HG03025 (cell line): ENCODE results near the gene RAVER1.
"Not testable (repeated sequence)": the region's sequence is repeated elsewhere in the genome, so short reads cannot be mapped to it uniquely, and the experiment has no call there.

Source experiments
- ATAC-seq: cut with Tn5 transposase; IDR thresholded peaks from one replicate; pipeline ENCODE4 v1.9.1; 2021; ENCODE audit warnings: mild to moderate bottlenecking, moderate library complexity; ENCODE audit not compliant: unreplicated experiment, low FRiP score

Gene RAVER1

DNA sequence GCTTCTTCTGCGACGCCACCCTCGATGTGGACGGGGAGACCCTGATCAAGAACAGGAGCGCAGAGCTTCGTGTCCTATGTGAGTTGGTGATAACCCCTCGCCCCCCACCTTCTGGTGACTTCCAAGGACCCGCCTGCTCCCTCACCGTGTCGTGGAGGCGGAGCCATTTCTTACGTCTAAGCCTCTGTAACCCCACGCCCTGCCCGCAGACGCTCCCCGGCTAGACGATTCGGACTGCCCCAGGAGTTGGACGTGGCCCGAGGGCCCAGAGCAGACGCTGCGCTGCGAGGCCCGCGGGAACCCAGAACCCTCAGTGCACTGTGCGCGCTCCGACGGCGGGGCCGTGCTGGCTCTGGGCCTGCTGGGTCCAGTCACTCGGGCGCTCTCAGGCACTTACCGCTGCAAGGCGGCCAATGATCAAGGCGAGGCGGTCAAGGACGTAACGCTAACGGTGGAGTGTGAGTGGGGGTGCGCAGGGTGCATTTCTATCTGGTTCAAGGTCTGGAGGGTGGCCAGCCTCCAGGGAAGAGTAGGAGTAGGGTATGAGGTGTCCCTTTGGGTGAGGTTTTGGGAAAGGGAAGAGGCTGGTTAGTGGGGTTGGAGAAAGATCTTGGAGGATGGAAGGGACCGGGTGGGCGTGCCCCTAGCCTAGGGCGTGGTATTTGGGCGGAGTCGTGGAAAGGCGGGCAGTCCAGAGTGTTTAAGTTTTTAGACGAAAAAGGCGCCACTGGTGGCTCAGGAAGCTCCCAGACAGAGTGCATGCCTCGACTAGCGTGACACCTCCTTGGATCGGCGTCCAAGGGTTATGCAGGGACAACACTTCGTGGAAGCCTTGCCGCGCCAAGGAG, 40.3 kb downstream of the RAVER1 start:
- ATAC-seq: no peak

DNA sequence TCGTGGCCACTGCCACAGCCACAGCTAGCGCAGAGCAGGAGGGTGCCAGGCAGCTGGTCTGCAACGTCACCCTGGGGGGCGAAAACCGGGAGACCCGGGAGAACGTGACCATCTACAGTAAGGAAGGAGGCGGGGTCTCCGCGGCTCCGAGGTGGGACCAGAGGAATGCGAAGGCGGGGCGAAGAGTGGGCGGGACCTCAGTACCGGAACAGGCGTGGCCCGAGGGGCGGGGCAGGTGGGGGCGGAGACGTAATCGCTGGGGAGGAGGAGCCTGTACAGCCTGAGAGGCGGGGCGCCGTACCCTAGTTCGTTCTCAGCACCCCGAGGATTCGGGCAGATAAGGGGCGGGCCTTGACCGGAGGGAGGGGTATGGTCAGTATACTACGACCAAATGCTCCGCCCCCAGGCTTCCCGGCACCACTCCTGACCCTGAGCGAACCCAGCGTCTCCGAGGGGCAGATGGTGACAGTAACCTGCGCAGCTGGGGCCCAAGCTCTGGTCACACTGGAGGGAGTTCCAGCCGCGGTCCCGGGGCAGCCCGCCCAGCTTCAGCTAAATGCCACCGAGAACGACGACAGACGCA, 41.0 kb downstream of the RAVER1 start:
- peak; percentile 47 for ATAC-seq

DNA sequence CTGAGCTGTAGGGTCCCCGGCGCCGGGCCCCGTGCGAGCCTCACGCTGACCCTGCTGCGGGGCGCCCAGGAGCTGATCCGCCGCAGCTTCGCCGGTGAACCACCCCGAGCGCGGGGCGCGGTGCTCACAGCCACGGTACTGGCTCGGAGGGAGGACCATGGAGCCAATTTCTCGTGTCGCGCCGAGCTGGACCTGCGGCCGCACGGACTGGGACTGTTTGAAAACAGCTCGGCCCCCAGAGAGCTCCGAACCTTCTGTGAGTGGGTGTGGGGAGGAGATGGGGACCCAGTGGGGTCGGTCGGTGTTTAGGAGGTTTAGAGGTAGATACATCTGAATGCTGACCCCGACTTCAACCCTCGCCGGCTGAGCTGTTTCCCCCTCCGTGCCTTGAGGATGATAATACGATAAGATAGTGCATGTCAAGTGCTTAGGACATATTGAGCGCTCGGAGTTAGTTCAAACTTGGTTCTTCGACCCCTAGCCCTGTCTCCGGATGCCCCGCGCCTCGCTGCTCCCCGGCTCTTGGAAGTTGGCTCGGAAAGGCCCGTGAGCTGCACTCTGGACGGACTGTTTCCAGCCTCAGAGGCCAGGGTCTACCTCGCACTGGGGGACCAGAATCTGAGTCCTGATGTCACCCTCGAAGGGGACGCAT, 41.6 kb downstream of the RAVER1 start:
- no peak for ATAC-seq

- ATAC-seq: no peak
Measured at GRCh38 chr19:10290876-10291553, 42.3 kb downstream of the RAVER1 start.

DNA sequence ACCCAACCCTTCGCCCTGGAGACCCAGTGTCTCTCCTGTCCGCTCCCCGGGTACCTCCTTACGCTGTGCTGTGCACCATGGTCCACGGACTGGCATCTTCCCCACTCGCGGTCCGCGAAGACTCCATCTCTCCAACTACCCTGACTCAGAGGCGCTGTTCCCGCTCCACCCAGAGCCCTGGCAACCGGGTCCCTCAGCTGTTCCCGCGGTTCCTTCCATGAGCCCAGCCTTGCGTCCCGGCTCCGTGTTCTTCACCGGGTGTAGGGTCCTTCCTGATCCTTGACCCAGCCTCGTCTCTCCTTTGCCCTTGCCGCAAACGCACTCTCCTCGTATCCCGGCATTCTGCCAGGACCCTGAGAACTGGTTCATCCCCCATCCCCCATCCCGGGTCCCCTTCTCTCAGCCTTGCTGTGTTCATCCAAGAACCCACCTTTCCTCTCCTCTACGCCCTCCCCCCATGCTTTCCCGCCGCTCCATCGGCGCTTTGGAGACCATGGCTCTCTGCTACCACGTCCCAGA, 42.9 kb downstream of the RAVER1 start:
- no peak for ATAC-seq

- no peak for ATAC-seq
Measured at GRCh38 chr19:10289836-10290356, 43.4 kb downstream of the RAVER1 start, which contains the start of gene ICAM5. Gene ICAM5 (plus strand): TSS chr19:10289952. CDS start chr19:10290044, 92 bp downstream.

GRCh38 chr19:10289167-10289835, 44.0 kb downstream of the RAVER1 start:
- no peak for ATAC-seq

- ATAC-seq: no peak
Measured at GRCh38 chr19:10288662-10289166, 44.6 kb downstream of the RAVER1 start.

GRCh38 chr19:10286803-10287737, 46.3 kb downstream of the RAVER1 start, which contains the start of gene ICAM4:
Gene ICAM4 (plus strand): TSS chr19:10286955. CDS start chr19:10287013, 58 bp downstream.
- no peak for ATAC-seq

DNA sequence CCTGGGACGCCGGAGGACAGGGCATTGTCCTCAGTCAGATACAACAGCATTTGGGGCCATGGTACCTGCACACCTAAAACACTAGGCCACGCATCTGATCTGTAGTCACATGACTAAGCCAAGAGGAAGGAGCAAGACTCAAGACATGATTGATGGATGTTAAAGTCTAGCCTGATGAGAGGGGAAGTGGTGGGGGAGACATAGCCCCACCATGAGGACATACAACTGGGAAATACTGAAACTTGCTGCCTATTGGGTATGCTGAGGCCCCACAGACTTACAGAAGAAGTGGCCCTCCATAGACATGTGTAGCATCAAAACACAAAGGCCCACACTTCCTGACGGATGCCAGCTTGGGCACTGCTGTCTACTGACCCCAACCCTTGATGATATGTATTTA, 47.9 kb downstream of the RAVER1 start:
- no peak for ATAC-seq

GRCh38 chr19:10284960-10285278, 48.4 kb downstream of the RAVER1 start:
- ATAC-seq: no peak

DNA sequence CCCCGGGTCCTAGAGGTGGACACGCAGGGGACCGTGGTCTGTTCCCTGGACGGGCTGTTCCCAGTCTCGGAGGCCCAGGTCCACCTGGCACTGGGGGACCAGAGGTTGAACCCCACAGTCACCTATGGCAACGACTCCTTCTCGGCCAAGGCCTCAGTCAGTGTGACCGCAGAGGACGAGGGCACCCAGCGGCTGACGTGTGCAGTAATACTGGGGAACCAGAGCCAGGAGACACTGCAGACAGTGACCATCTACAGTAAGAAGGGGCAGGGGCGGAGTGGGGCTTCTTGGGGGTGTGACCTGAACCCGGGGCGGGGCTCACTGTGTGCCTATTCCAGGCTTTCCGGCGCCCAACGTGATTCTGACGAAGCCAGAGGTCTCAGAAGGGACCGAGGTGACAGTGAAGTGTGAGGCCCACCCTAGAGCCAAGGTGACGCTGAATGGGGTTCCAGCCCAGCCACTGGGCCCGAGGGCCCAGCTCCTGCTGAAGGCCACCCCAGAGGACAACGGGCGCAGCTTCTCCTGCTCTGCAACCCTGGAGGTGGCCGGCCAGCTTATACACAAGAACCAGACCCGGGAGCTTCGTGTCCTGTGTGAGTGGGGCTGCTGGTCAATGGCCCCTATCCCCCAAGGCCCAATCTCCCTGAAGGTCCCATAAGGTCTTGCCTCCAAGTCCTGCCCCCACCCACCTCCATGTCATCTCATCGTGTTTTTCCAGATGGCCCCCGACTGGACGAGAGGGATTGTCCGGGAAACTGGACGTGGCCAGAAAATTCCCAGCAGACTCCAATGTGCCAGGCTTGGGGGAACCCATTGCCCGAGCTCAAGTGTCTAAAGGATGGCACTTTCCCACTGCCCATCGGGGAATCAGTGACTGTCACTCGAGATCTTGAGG, 49.0 kb downstream of the RAVER1 start:
- no peak for ATAC-seq

GRCh38 chr19:10283301-10284064, 49.8 kb downstream of the RAVER1 start:
- ATAC-seq: no peak

DNA sequence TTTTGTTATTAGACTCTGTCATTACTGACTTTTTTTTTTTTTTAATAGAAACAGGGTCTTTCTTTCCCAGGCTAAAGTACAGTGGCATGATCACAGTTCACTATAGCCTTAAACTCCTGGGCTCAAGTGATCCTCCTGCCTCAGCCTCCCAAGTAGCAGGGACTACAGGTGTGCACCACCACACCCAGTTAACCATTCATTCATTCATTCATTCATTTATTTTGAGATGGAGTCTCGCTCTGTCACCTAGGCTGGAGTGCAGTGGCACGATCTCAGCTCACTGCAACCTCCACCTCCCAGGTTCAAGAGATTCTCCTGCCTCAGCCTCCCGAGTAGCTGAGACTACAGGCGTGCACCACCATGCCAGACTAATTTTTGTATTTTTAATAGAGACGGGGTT, 51.3 kb downstream of the RAVER1 start:
- not testable (repeated sequence) for ATAC-seq

DNA sequence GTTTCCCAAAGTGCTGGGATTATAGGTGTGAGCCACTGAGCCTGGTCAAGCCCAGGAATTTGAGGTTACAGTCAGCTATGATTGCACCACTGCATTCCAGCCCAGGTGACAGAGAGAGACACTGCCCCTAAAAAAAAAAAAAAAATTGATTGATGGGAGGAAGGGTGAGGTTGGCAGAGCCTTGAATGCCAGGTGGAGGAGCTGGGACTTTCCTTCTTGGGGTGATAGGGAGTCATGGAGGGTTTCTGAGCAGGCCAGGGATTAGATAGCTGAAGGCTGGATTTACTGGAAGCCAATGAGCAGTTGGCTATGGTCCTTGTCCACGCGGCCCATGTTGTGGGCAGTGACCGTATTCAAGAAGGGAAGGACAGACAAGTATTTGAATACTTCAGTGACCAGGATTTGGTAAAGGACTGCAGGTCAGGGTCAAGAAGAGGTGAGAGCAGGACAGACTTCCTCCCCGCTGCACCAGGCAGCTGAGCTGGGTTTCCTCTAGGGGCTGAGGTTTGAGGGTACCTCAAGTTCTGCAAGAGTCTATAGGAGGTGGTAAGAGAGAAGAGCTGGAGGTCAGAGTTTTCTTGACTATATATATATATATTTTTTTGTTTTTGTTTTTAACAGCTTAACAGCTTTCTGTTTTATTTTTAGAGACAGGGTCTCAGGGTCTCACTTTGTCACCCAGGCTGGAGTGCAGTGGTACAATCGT, 53.4 kb downstream of the RAVER1 start:
- no peak for ATAC-seq

GRCh38 chr19:10278935-10279334, 54.4 kb downstream of the RAVER1 start:
- ATAC-seq: no peak
